AG10803 (cell line): ENCODE measurements around the gene CHST3.
"Not testable (repeated sequence)": the region's sequence is repeated elsewhere in the genome, so short reads cannot be mapped to it uniquely, and the experiment has no call there.

Source experiments
- DNase-seq: peaks from one replicate; pipeline ENCODE4 v3.0.0; 2010; ENCODE audit warnings: low read depth
- H3K4me3 ChIP-seq: 2 replicates; pipeline ENCODE4 v1.5.1; 2011; ENCODE audit warnings: mild to moderate bottlenecking, low read length, control low read depth
- CTCF ChIP-seq: conservative IDR thresholded peaks from 2 replicates; pipeline ENCODE4 v1.5.1; 2011; ENCODE audit warnings: mild to moderate bottlenecking, low read length, control low read depth, inconsistent platforms

CHST3 gene

GRCh38 chr10:71975087-71975870 is 11.1 kb downstream of the CHST3 start:
- DNase-seq = peak; percentile 42
- no peak overlapping the region for H3K4me3 ChIP-seq
- TF ChIP-seq CTCF = no peak

GRCh38 chr10:71975871-71976725 is 11.9 kb downstream of the CHST3 start:
- no peak for TF ChIP-seq CTCF
- peak; percentile 57 for DNase-seq
- no peak overlapping the region for H3K4me3 ChIP-seq

- H3K4me3 ChIP-seq, DNase-seq: not testable (repeated sequence)
Observed at GRCh38 chr10:71977614-71977903, 13.4 kb downstream of the CHST3 start.

- DNase-seq = no peak
- no peak overlapping the region for H3K4me3 ChIP-seq
- no peak for TF ChIP-seq CTCF
Observed at GRCh38 chr10:71978476-71978875, 14.3 kb downstream of the CHST3 start.

GRCh38 chr10:71978988-71979691 is 14.9 kb downstream of the CHST3 start:
- DNase-seq = no peak
- no peak overlapping the region for H3K4me3 ChIP-seq
- TF ChIP-seq CTCF = no peak

- DNase-seq = no peak
- TF ChIP-seq CTCF = no peak
- no peak overlapping the region for H3K4me3 ChIP-seq
Observed at GRCh38 chr10:71979692-71980062, 15.5 kb downstream of the CHST3 start.

- no peak for TF ChIP-seq CTCF
- no peak for DNase-seq
Observed at GRCh38 chr10:71980181-71981014, 16.2 kb downstream of the CHST3 start.

More at GRCh38 chr10:71980181-71981014, 16.2 kb downstream of the CHST3 start:
- no peak overlapping the region for H3K4me3 ChIP-seq
